HepG2 (cell line): Measurements from ENCODE around the gene MFSD11. TPM values are rescaled to one million over a fixed set of nuclear protein-coding genes. Genes with fewer than 3 reads are reported as not detected.
A peak's percentile ranks its signal among the peaks of the same experiment; 100 is the strongest.

Experiments used
- CENPT ChIP-seq: sonication (generic); formaldehyde crosslinking; IDR thresholded peaks from 2 replicates; pipeline ENCODE4 v1.8.0; 2022; ENCODE audit warnings: low read depth, mild to moderate bottlenecking, moderate library complexity, missing genetic modification reagents
- CHCHD3 ChIP-seq: sonication (generic); formaldehyde crosslinking; IDR thresholded peaks from 2 replicates; pipeline ENCODE4 v1.8.0; 2022; ENCODE audit warnings: mild to moderate bottlenecking, missing genetic modification reagents, moderate library complexity
- HDAC2 ChIP-seq: sonication (generic); formaldehyde crosslinking; IDR thresholded peaks from 2 replicates; pipeline ENCODE4 v1.4.0; 2020; ENCODE audit warnings: missing genetic modification reagents
- IKZF1 ChIP-seq: fragments of 450-650 bp; IDR thresholded peaks from 2 replicates; pipeline ENCODE4 v1.7.1; 2016
- KDM3A ChIP-seq: IDR thresholded peaks from 2 replicates; pipeline ENCODE4 v1.6.1; 2018; ENCODE audit warnings: low read depth, missing compliant biosample characterization
- MAF1 ChIP-seq: sonication (generic); formaldehyde crosslinking; IDR thresholded peaks from 2 replicates; pipeline ENCODE4 v1.5.0; 2020; ENCODE audit warnings: missing genetic modification reagents, borderline replicate concordance
- NFIC ChIP-seq: IDR thresholded peaks from 2 replicates; pipeline ENCODE4 v1.6.1; 2012; ENCODE audit warnings: mild to moderate bottlenecking, low read length, inconsistent platforms
- NFYC ChIP-seq: IDR thresholded peaks from 2 replicates; pipeline ENCODE4 v1.6.1; 2016; ENCODE audit warnings: missing genetic modification reagents, missing compliant biosample characterization
- PAX8 ChIP-seq: sonication (generic); formaldehyde crosslinking; IDR thresholded peaks from 2 replicates; pipeline ENCODE4 v1.8.0; 2022; ENCODE audit warnings: mild to moderate bottlenecking, missing genetic modification reagents, borderline replicate concordance
- TBL1XR1 ChIP-seq: fragments of 150-350 bp; IDR thresholded peaks from 2 replicates; pipeline ENCODE4 v1.6.1; 2014; ENCODE audit warnings: borderline replicate concordance, low read length; ENCODE audit not compliant: partially characterized antibody
- TMF1 ChIP-seq: sonication (generic); formaldehyde crosslinking; IDR thresholded peaks from 2 replicates; pipeline ENCODE4 v1.8.1; 2022; ENCODE audit warnings: low read depth, missing genetic modification reagents
- XRCC5 ChIP-seq: fragments of 200-400 bp; formaldehyde crosslinking; optimal IDR thresholded peaks from 2 replicates; pipeline ENCODE3; 2017; ENCODE audit warnings: mild to moderate bottlenecking, low read length
- ZFYVE20 ChIP-seq: sonication (generic); formaldehyde crosslinking; IDR thresholded peaks from 2 replicates; pipeline ENCODE4 v1.8.0; 2023; ENCODE audit warnings: low read depth, mild to moderate bottlenecking, moderate library complexity, missing genetic modification reagents, borderline replicate concordance
- ZMAT3 ChIP-seq: sonication (generic); formaldehyde crosslinking; conservative IDR thresholded peaks from 2 replicates; pipeline ENCODE4 v1.7.0; 2021; ENCODE audit warnings: missing genetic modification reagents
- ZNF138 ChIP-seq: sonication (generic); formaldehyde crosslinking; IDR thresholded peaks from 2 replicates; pipeline ENCODE4 v1.5.0; 2020; ENCODE audit warnings: mild to moderate bottlenecking, low read depth, missing genetic modification reagents
- ZNF274 ChIP-seq: sonication (generic); formaldehyde crosslinking; IDR thresholded peaks from 2 replicates; pipeline ENCODE4 v1.5.1; 2020; ENCODE audit warnings: mild to moderate bottlenecking, missing genetic modification reagents
- ZNF326 ChIP-seq: sonication (generic); formaldehyde crosslinking; IDR thresholded peaks from 2 replicates; pipeline ENCODE4 v1.4.0; 2020; ENCODE audit warnings: missing genetic modification reagents, borderline replicate concordance
- ZNF556 ChIP-seq: sonication (generic); formaldehyde crosslinking; IDR thresholded peaks from 2 replicates; pipeline ENCODE4 v1.4.0; 2020; ENCODE audit warnings: mild to moderate bottlenecking, missing genetic modification reagents, borderline replicate concordance
- ZNF629 ChIP-seq: sonication (generic); formaldehyde crosslinking; conservative IDR thresholded peaks from 2 replicates; pipeline ENCODE4 v1.5.0; 2020; ENCODE audit warnings: missing genetic modification reagents
- ZNF878 ChIP-seq: sonication (generic); formaldehyde crosslinking; IDR thresholded peaks from 2 replicates; pipeline ENCODE4 v1.8.1; 2023; ENCODE audit warnings: mild to moderate bottlenecking, missing genetic modification reagents, moderate library complexity
- polyA plus RNA-seq, 8 experiments: library from polyadenylated mRNA; depleted of rRNA in 3 of 8; stranded (reverse) in 7 of 8; unstranded in 1 of 8; fragments of >200 nt; fragmentation: Illumina TruSeq in 4 of 8; extraction: Trizol in 4 of 8; gene quantifications; 2 replicates each; pipeline versions ENCODE4 v1.2.1 to v1.2.3, GENCODE V29; 2011 to 2016; ENCODE audit warnings: low read depth in 4 of 8, missing spikeins in 1 of 8, mixed read lengths in 1 of 8; ENCODE audit not compliant: insufficient read depth in 1 of 8
- total RNA-seq, 5 experiments: library from RNA; depleted of rRNA; stranded (reverse); fragments of >200 nt; fragmentation: Illumina TruSeq; extraction: Trizol; gene quantifications; 2 replicates each; pipeline ENCODE4 v1.2.3, GENCODE V29; 2016; ENCODE audit warnings: low read depth in 1 of 5
- TF ChIP-seq, protein P1 (sequence below): sonication (generic); formaldehyde crosslinking; IDR thresholded peaks from 2 replicates; pipeline ENCODE4 v1.9.0; 2021; ENCODE audit warnings: missing genetic modification reagents, borderline replicate concordance
- TF ChIP-seq, protein P2 (sequence below): IDR thresholded peaks from 2 replicates; pipeline ENCODE4 v1.6.1; 2016; ENCODE audit warnings: low read depth, borderline replicate concordance
- TF ChIP-seq, protein P3 (sequence below): sonication (generic); formaldehyde crosslinking; IDR thresholded peaks from 2 replicates; pipeline ENCODE4 v1.8.0; 2022; ENCODE audit warnings: mild to moderate bottlenecking, missing genetic modification reagents, moderate library complexity
- TF ChIP-seq, protein P4 (sequence below): sonication (generic); formaldehyde crosslinking; IDR thresholded peaks from 2 replicates; pipeline ENCODE4 v1.8.0; 2022; ENCODE audit warnings: missing genetic modification reagents, low read depth, mild to moderate bottlenecking, borderline replicate concordance

The MFSD11 gene
- total and polyA plus RNA-seq, 2 of the 13 experiments (the other 11 are each of a cell fraction or from before 2014, with no cell fraction given): 26.1 to 36.3 TPM

DNA sequence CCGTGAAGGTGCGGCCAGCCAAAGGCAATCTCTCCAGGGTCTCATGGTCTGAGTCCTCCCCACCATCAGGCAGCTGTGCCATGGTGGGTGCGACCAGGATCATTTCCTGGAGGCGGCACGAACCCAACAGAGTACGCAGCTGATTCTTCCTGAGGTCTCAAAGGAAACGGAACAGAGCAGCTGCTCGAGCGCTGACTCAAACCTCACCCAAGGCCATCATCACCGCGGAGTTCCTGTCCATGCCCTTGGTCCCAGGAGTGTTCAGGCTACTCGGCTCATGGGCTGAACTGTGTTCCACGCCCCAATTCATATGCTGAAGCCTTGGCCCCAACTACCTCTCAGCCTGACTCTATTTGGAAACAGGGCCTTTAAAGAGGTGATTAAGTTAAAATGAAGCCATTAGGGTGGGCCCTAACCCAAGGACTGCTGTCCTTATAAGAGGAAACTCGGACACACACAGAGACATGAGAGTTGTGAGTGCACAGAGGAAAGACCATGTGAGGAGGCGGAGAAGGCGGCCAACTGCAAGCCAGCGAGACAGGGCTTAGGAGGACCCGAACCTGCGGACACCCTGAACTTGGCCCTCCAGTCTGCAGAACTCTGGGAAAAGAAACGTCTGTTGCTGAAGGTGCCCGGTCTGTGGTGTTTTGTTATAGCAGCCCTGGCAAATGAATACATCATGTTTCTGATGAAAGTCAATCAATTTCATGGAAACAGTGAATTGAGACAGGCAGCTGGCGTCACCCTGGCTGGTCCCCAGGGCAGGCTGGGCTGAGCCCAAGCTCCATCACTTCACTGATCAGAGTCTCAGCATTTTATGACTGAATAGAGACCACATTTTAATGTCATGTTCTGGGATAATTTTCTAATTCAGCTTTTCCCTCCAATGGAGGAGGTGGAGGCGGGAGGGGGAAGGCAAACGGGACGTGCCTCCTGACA is 40.9 kb upstream of the MFSD11 start (continued):
- TF ChIP-seq KDM3A (CRISPR knock-in tag) (no peak; the same call in 1 of the 2 replicates), CENPT (CRISPR knock-in tag) (no peak), XRCC5 (no peak), PAX8 (CRISPR knock-in tag) (no peak), ZFYVE20 (no peak), ZNF629 (CRISPR knock-in tag) (no peak), ZMAT3 (peak; percentile 56; the same call in 1 of the 2 replicates), NFIC (no peak), CHCHD3 (CRISPR knock-in tag) (no peak), NFYC (no peak), HDAC2 (peak; percentile 60; the same call in 1 of the 2 replicates), ZNF326 (CRISPR knock-in tag) (no peak), ZNF138 (CRISPR knock-in tag) (no peak), TMF1 (CRISPR knock-in tag) (no peak), TBL1XR1 (no peak), IKZF1 (no peak), ZNF556 (CRISPR knock-in tag) (no peak), ZNF274 (no peak), MAF1 (no peak), ZNF878 (CRISPR knock-in tag) (no peak)
- TF ChIP-seq, protein P1, sequence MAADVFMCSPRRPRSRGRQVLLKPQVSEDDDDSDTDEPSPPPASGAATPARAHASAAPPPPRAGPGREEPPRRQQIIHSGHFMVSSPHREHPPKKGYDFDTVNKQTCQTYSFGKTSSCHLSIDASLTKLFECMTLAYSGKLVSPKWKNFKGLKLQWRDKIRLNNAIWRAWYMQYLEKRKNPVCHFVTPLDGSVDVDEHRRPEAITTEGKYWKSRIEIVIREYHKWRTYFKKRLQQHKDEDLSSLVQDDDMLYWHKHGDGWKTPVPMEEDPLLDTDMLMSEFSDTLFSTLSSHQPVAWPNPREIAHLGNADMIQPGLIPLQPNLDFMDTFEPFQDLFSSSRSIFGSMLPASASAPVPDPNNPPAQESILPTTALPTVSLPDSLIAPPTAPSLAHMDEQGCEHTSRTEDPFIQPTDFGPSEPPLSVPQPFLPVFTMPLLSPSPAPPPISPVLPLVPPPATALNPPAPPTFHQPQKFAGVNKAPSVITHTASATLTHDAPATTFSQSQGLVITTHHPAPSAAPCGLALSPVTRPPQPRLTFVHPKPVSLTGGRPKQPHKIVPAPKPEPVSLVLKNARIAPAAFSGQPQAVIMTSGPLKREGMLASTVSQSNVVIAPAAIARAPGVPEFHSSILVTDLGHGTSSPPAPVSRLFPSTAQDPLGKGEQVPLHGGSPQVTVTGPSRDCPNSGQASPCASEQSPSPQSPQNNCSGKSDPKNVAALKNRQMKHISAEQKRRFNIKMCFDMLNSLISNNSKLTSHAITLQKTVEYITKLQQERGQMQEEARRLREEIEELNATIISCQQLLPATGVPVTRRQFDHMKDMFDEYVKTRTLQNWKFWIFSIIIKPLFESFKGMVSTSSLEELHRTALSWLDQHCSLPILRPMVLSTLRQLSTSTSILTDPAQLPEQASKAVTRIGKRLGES (CRISPR knock-in tag): no peak
- TF ChIP-seq, protein P2, sequence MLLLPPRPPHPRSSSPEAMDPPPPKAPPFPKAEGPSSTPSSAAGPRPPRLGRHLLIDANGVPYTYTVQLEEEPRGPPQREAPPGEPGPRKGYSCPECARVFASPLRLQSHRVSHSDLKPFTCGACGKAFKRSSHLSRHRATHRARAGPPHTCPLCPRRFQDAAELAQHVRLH (CRISPR knock-in tag): peak; percentile 73; the same call in 1 of the 2 replicates
- TF ChIP-seq, protein P3, sequence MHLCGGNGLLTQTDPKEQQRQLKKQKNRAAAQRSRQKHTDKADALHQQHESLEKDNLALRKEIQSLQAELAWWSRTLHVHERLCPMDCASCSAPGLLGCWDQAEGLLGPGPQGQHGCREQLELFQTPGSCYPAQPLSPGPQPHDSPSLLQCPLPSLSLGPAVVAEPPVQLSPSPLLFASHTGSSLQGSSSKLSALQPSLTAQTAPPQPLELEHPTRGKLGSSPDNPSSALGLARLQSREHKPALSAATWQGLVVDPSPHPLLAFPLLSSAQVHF (CRISPR knock-in tag): no peak
- TF ChIP-seq, protein P4, sequence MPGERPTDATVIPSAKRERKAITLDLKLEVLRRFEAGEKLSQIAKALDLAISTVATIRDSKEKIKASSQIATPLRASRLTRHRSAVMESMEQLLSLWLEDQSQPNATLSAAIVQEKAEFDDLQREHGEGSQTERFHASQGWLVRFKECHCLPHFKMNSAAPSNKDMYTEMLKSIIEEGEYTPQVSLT (CRISPR knock-in tag): no peak
